Measurements from ENCODE around the gene FOXL3. TPM values are rescaled to one million over a fixed set of nuclear protein-coding genes. Genes with fewer than 3 reads are reported as not detected.

FOXL3 gene
- total RNA-seq, 2 donors from 2014 or later = 0.79 TPM; not detected in 1

DNA sequence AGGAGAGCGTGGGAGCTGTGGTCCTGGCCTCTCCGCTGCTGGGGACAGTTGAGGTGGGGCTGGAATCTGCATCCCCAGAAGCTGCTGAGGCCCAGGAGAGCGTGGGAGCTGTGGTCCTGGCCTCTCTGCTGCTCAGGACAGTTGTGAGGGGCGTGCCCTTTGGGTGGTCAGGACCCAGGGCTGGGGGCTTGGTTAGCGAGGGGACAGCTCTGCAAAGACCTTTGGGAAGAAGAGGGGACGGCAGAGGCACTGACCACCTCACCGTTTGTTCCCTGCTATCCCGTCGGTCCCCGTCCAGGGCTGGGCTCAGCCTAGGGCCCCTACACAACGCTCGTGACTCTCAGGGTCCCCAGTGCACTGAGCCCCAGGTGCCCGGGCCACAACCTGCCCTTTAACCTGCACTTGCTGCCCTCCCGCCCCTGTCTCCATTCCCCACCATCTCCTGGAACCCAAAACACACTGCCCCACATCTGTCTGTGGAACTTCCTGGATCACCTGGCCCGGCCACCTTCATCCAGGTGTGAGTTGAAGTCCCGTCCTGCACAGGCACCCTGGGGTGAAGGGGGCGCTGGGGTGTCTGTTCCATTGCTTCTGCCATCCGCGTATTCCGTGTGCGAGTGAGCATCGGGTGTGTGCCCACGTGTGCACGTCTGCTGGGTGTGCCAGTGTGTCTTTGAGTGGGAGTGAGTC is 14.1 kb downstream of the FOXL3 start:
- Histone ChIP-seq H3K9ac (ENCODE audit: low read depth in 2 of 2, low read length in 2 of 2) (no peak overlapping the region), H3K27me3 (no peaks in the 10 kb centered on the region), H3K4me1 (no peaks in the 10 kb centered on the region), H3K27ac (no peak overlapping the region), H3K9me3 (no peaks in the 10 kb centered on the region), H3K36me3 (no peaks in the 10 kb centered on the region), H3K4me3 (no peak overlapping the region)
- intact Hi-C loops (cut with DNase I) = no loop called here
- no peak for TF ChIP-seq CTCF (IDR thresholded peaks at IDR 0.05)
- no peak for DNase-seq

- no peaks in the 10 kb centered on the region for H3K4me1 ChIP-seq
- no peak for TF ChIP-seq CTCF (IDR thresholded peaks at IDR 0.05)
- H3K4me3 ChIP-seq = no peak overlapping the region
- no peak overlapping the region for H3K27ac ChIP-seq
- H3K9me3 ChIP-seq = no peaks in the 10 kb centered on the region
- H3K27me3 ChIP-seq = no peaks in the 10 kb centered on the region
- no peak for DNase-seq
- intact Hi-C loops (cut with DNase I) = no loop called here
- H3K36me3 ChIP-seq = no peaks in the 10 kb centered on the region
- no peak overlapping the region for H3K9ac ChIP-seq (ENCODE audit: low read depth in 2 of 2, low read length in 2 of 2)
Observed at GRCh38 chr7:304574-305409, 14.8 kb downstream of the FOXL3 start.

DNA sequence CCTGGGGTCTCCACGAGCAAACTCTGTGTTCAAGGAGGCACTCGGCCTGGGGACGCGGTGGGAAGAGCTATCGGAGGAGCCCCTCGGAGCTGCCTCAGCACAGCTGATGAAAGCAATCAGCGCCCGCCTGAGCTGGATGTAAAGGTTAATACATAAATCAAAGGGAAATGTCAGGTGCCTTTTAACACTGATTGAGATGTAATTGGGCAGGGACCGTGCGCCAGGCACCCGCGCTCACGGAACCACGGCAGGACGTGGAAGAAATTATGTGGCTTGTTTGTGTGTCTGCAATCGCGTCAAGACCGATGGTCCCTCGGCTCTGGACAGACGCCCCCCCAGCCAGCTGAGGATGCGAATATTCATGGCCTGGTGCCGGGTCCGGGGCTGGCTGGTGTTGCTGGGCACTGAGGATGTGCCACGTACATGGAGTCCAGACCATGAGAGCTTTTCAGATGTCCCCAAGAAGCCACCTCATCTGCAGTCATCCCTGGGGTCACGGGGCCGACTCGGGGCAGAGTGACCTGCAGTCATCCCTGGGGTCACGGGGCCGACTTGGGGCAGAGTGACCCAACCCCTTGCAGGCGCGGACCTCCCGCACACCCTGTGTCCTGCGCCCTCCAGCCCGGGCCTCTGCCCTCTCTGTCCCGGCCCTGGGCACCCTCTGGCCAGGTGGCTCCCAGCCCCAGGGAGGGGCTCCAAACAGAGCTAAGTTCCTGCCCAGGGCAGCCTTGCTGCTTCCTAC is 15.6 kb downstream of the FOXL3 start:
- intact Hi-C loops (cut with DNase I) = no loop called here
- H3K4me3 ChIP-seq = no peak overlapping the region
- no peak for DNase-seq
- H3K36me3 ChIP-seq = no peaks in the 10 kb centered on the region
- H3K27me3 ChIP-seq = no peaks in the 10 kb centered on the region
- H3K9ac ChIP-seq (ENCODE audit: low read depth in 2 of 2, low read length in 2 of 2) = no peak overlapping the region
- no peaks in the 10 kb centered on the region for H3K9me3 ChIP-seq
- no peak overlapping the region for H3K27ac ChIP-seq
- no peak for TF ChIP-seq CTCF (IDR thresholded peaks at IDR 0.05)
- no peaks in the 10 kb centered on the region for H3K4me1 ChIP-seq

- H3K27me3 ChIP-seq = no peaks in the 10 kb centered on the region
- no peak overlapping the region for H3K4me3 ChIP-seq
- DNase-seq = no peak
- H3K9me3 ChIP-seq = no peaks in the 10 kb centered on the region
- intact Hi-C loops (cut with DNase I) = no loop called here
- H3K9ac ChIP-seq (ENCODE audit: low read depth in 2 of 2, low read length in 2 of 2) = no peak overlapping the region
- no peak for TF ChIP-seq CTCF (IDR thresholded peaks at IDR 0.05)
- no peaks in the 10 kb centered on the region for H3K4me1 ChIP-seq
- H3K36me3 ChIP-seq = no peaks in the 10 kb centered on the region
- no peak overlapping the region for H3K27ac ChIP-seq
Observed at GRCh38 chr7:307970-308369, 18.0 kb downstream of the FOXL3 start.

DNA sequence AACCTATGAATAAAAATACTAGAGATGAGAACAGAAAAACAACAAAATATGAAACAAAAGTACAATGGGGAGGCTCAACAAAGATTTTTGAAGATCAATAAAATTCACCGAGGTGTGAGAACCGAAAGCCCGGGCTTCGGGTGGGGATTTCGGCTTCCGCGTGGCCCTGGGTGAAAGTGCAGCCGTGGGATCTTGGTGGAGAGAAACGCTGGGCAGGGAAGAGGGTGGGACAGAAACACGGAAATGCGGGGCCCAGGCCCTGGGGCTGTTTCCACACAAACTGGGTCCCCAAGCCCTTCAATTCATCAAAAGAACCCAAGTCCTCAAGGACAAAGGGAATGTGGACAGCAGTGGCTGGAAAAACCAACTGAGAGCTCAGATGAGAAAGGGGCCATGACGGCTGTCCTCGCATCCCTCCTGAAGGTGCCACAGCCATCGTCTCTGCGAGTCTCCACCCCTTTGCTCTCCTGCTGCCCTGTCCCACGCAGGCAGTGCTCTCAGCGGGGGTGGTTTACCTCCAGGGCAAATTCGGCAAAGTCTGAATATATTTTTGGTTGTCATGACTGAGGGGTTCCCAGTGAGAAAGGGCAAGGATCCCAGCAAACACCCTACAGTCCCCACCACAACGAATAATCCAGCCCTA is 19.7 kb downstream of the FOXL3 start:
- Histone ChIP-seq H3K36me3 (no peaks in the 10 kb centered on the region), H3K4me3 (no peak overlapping the region), H3K9ac (ENCODE audit: low read depth in 2 of 2, low read length in 2 of 2) (no peak overlapping the region), H3K27ac (no peak overlapping the region), H3K9me3 (no peaks in the 10 kb centered on the region), H3K27me3 (no peaks in the 10 kb centered on the region), H3K4me1 (no peaks in the 10 kb centered on the region)
- intact Hi-C loops (cut with DNase I) = no loop called here
- TF ChIP-seq CTCF (IDR thresholded peaks at IDR 0.05) = no peak
- DNase-seq = no peak

All from colonic mucosa (tissue), 4 donors.